Right cardiac atrium (tissue), 5 donors: ENCODE results near the gene NGLY1. TPM values are rescaled to one million over a fixed set of nuclear protein-coding genes. Genes with fewer than 3 reads are reported as not detected.

Source experiments
- ATAC-seq, 2 donors: fragments of 200-7000 bp; cut with Tn5 transposase; one replicate each; pipeline versions ENCODE4 v1.8.0 to v1.9.1; 2020; ENCODE audit warnings: moderate library complexity in 2 of 2, mild to moderate bottlenecking in 1 of 2
- DNase-seq, 3 donors: peaks; one replicate each; pipeline ENCODE4 v3.0.0-alpha.2; 2020
- H3K27ac ChIP-seq: one replicate; pipeline ENCODE4 v1.5.1; 2013; ENCODE audit warnings: mild to moderate bottlenecking, low read length, control low read depth, moderate library complexity
- H3K27me3 ChIP-seq: one replicate; pipeline ENCODE4 v1.6.1; 2013; ENCODE audit not compliant: control insufficient read depth, insufficient read depth
- H3K4me1 ChIP-seq: one replicate; pipeline ENCODE4 v1.6.1; 2013; ENCODE audit warnings: low read length; ENCODE audit not compliant: control insufficient read depth, insufficient read depth
- H3K4me3 ChIP-seq: one replicate; pipeline ENCODE4 v1.5.1; 2013; ENCODE audit warnings: low read length, control low read depth
- H3K9me3 ChIP-seq: one replicate; pipeline ENCODE4 v1.6.1; 2013; ENCODE audit warnings: low read length; ENCODE audit not compliant: control insufficient read depth
- WGBS: extraction: QIAGEN DNeasy Blood & Tissue Kit; methylation state at CpG from one replicate; pipeline ENCODE4 v1.1.7; 2013; 5-methylcytosine and 5-hydroxymethylcytosine counted together
- intact Hi-C, 4 donors: fragments of 100-400 bp; cut with DNase I; formaldehyde crosslinking; loops; one replicate each; pipeline versions ENCODE4 v1.11.0 to v1.14.0; 2022 to 2023
- polyA plus RNA-seq: library from polyadenylated mRNA; stranded (reverse); fragments of 200-250 nt; gene quantifications from one replicate; pipeline ENCODE4 v1.2.3, GENCODE V29; 2013
- total RNA-seq, 4 donors: library from RNA; stranded (reverse); fragmentation: NEBNext Ultra II Directional; extraction: Animal tissue kit (Norgen Biotek cat#: 25700); gene quantifications; one replicate each; pipeline ENCODE4 v1.2.1, GENCODE V29; 2021
- donor health status: healthy with polysubstance abuse.
- donor health status: DM: no; HTN: yes; CAD: no.
- donor health status: DM: no; HTN: no; CAD: no.
- donor health status: DM: no; HTN: yes; CAD: no; lungs with severe emphysema.
- donor health status: DM: yes; HTN: yes; CAD: no.

NGLY1 gene
- total and polyA plus RNA-seq, 5 donors = 21.0 to 36.3 (median 32.7) TPM

DNA sequence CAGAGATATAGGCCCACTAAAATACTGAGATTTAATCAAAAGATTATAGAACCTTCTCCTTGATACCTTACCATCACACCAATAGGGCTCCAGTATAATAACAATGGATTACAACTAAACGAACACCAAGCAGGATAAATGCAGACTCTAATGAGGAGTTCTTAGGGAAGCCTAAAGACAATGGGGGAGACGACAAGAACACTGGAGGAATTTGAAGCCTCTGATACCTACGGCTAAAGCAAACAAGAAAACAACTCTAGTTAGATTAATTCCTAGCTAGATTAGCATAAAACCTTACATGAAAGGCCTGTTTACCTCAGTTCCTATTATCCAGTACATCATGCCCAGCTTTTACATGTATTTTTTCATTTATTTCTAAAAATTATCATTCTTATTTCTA, 35.1 kb downstream of the NGLY1 start:
- no peak for DNase-seq
- no peaks in the 10 kb centered on the region for H3K9me3 ChIP-seq
- no peaks in the 10 kb centered on the region for H3K27me3 ChIP-seq
- intact Hi-C loops = no loop called here
- no peak overlapping the region for H3K27ac ChIP-seq
- H3K4me1 ChIP-seq = no peaks in the 10 kb centered on the region
- 84% methylated on average over 3 of the region's 3 CpGs for whole genome bisulfite sequencing
- H3K4me3 ChIP-seq = no peak overlapping the region
- no peak for ATAC-seq

DNA sequence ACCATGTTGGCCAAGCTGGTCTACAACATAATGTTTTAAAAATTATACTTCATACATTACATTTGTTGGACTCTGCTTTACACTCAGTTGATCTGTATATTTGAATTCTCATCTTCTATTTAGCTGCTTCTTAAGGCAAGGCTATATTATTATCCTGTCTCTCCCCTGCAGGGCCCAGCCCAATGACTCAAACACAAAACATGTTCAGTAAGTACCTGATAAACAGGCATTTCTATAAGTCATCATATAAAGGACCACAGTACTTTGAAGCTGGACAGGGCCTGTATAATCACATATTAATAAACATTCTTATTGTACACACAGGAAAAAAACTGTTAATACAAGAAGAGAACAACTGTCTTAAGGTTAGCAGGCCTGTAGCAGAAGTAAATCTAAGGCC, 36.2 kb downstream of the NGLY1 start:
- H3K9me3 ChIP-seq = no peaks in the 10 kb centered on the region
- H3K27ac ChIP-seq = no peak overlapping the region
- no peak overlapping the region for H3K4me3 ChIP-seq
- no peaks in the 10 kb centered on the region for H3K27me3 ChIP-seq
- no peak for ATAC-seq
- intact Hi-C loops = no loop called here
- DNase-seq = no peak
- no peaks in the 10 kb centered on the region for H3K4me1 ChIP-seq

DNA sequence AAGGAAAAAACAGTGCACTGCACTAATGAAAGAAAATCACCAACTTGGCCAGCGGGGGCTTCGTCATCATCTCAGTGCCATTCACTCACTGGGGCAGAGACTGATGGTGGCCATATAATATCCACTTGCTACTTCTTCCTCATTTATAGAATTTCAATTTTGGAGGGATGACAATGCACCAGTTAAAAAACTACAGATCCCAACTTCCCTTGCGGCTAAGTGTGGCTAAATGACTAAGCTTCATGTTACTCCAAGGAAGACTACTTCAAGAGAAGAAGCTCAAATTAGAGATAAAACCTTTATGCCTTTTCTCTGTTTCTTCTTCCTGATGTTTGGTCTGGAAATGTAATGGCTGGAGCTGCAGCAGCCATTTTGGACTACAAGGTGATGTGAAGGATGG, 38.8 kb downstream of the NGLY1 start:
- DNase-seq (no peak), ATAC-seq (no peak)
- Histone ChIP-seq H3K27me3 (no peaks in the 10 kb centered on the region), H3K4me3 (no peak overlapping the region), H3K27ac (no peak overlapping the region), H3K4me1 (no peaks in the 10 kb centered on the region), H3K9me3 (no peaks in the 10 kb centered on the region)
- 96% methylated on average over 3 of the region's 3 CpGs for WGBS
- intact Hi-C loops = no loop called here

DNA sequence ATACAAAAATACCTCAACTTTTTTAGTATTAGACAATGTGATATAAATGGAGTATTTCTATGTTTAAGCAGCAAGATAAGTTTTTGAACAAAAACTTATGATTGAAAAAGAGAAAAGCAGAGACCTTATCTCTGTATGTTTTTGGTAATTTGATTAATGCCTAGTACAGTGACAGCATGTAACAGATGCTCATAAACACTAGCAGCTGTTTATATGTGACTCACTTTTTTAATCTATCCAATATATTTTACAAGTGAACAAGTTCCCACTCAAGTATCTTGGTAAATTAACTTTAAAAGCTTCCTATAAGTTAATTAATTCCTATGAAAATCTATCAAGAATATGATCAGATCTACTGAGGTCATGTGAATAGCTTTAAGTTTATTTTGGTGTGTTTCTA, 55.1 kb downstream of the NGLY1 start:
- Histone ChIP-seq H3K27me3 (no peaks in the 10 kb centered on the region), H3K9me3 (no peaks in the 10 kb centered on the region), H3K4me1 (peaks cover 2% of the 10 kb centered on the region), H3K27ac (no peak overlapping the region), H3K4me3 (no peak overlapping the region)
- intact Hi-C loops = no loop called here
- DNase-seq = no peak
- no peak for ATAC-seq

DNA sequence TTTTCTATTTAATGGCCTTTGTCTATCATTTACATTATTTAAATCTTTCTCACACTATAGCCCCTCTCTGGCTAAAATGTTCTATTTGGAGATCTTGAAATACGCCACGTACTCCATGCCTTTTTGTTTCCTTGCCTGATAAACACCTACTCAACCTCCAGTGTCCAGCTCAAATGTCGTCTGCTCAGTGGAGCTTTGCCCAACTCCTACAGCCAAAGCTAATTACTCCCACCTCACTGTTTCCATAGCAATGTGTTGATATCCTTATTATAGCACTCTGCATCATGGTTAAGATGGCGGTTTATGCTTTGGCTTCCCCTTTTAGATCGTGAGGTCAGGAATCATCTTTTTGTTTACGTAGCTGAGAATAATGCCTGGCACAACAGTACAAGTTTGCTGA, 55.9 kb downstream of the NGLY1 start:
- DNase-seq (no peak), ATAC-seq (no peak)
- Histone ChIP-seq H3K27ac (no peak overlapping the region), H3K27me3 (no peaks in the 10 kb centered on the region), H3K9me3 (no peaks in the 10 kb centered on the region), H3K4me3 (no peak overlapping the region), H3K4me1 (peaks cover 2% of the 10 kb centered on the region)
- intact Hi-C loops = no loop called here
- WGBS = 84% methylated on average over 6 of the region's 6 CpGs

DNA sequence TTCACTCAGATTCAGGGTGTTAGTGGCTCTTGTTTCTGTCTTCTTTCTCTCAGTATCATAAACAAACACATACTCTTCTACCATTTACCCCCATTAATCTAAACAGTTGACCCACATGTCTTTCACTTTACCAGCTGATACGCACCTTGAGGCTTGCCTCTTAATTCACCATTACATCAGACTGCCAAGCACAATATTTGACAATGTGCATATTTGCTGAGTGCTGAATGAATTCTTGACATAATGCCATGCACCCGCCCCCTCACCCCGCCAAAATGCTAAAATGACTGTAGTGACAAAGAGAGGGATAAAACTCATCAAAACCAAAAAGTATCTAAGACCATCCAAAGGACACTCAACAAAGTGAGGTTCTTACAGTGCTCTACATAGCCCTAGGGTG, 57.4 kb downstream of the NGLY1 start:
- 88% methylated on average over 3 of the region's 3 CpGs for WGBS
- Histone ChIP-seq H3K4me3 (no peak overlapping the region), H3K9me3 (no peaks in the 10 kb centered on the region), H3K27me3 (no peaks in the 10 kb centered on the region), H3K27ac (no peak overlapping the region), H3K4me1 (peaks cover 2% of the 10 kb centered on the region)
- intact Hi-C loops = no loop called here
- no peak for ATAC-seq
- DNase-seq = no peak

DNA sequence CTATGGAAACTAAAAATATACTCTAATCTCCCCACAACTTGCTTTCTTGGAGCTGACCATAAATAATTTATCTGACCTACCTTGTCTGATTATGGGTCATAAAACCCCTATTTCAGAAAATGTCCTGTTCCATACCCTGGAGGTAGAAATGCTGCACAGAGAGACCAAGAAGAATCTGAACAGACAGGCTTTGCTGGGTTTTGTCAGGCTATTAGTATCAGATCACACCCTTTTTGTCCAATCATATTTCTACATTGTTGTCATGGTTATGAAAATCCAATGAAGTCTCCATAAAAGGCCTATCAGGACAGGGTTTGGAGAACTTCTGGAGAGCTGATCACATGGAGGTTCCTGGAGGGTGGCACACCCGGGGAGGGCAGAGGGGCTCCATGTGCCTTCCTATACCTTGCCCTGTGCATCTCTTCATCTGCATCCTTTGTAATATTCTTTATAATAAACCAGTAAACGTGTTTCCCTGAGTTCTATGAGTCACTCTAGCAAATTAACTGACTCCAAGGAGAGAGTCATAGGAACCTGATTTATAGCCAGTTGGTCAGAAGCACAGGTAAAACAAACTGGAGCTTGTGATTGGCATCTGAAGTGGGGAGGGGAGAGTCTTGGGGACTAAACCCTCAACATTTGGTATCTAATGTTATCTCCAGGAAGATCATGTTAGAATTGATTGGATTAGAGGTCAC, 58.1 kb downstream of the NGLY1 start:
- Histone ChIP-seq H3K4me1 (peaks cover 2% of the 10 kb centered on the region), H3K27ac (no peak overlapping the region), H3K27me3 (no peaks in the 10 kb centered on the region), H3K9me3 (no peaks in the 10 kb centered on the region), H3K4me3 (no peak overlapping the region)
- 96% methylated on average over 2 of the region's 2 CpGs for WGBS
- ATAC-seq (no peak), DNase-seq (no peak)
- intact Hi-C loops = no loop called here

DNA sequence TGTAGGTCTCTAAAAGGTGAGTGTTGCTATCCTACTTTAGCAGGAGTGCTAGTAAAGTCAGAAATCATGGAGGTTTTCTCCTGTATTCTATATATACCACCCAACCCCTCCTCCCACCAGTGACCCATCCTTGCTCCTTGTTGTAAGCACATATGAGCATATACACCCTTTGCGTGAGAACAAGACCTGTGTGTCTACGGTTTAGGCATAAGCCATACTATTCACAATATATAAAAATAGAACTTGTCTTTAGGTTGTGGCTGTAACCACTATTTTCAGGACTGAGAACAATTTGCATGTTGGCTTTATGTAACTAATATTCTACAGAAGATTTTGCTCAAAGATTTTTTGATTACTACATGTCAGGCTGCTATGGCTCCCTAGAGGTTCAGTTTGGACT, 59.4 kb downstream of the NGLY1 start:
- Histone ChIP-seq H3K27ac (no peak overlapping the region), H3K27me3 (no peaks in the 10 kb centered on the region), H3K9me3 (no peaks in the 10 kb centered on the region), H3K4me3 (no peak overlapping the region), H3K4me1 (peaks cover 2% of the 10 kb centered on the region)
- 98% methylated on average over 2 of the region's 2 CpGs for WGBS
- no peak for DNase-seq
- no peak for ATAC-seq
- intact Hi-C loops = no loop called here

DNA sequence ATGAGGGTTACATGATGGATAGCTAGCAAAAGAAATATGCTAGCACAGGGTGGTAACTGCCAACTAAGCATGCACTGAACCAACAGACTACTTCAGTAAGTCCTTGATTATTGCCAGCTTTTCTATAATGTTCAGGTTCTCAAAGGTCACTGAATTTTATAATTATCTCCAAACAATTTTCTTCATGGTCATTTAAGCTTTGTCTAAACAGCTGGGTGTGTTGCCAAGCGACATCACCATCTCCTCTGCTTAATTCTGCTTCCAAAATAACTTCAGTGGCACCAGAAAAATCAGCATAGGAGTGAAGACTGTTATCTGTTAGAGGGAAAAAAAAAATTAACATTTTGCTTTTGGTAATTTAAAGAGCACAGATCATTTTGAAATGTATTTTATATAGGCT, 63.9 kb downstream of the NGLY1 start:
- 92% methylated on average over 1 of the region's 1 CpG for WGBS

DNA sequence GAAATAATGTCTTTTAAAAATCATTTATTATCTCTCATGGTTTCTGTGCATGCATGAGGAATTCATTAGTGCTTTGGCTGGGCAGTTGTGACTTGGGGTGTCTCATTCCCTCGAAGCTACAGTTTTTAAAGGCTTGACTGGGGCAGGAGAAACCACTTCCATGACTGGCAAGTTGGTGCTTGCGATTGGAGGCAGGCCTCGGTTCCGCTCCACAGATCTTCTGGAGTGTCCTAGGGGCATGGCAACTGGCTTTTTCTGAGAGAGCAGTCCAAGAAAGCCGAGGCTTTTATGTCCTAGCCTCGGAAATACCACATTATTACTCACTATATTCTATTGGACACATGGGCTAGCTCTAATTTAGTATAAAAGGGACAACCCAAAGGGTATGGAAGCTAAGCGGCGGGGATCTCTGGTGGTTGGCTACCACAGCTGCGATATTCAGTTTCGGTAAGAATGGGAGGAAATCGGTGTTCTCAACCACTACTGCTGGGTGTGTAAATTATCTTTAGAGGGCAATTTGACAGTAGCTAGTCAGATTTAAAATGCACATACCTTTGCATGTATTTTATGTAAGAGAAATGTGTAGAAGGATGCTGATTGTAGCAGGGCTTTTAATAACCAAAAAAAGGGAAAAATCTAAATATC, 69.8 kb downstream of the NGLY1 start:
- Histone ChIP-seq H3K27ac (no peak overlapping the region), H3K4me3 (no peak overlapping the region), H3K9me3 (no peaks in the 10 kb centered on the region), H3K27me3 (no peaks in the 10 kb centered on the region), H3K4me1 (no peaks in the 10 kb centered on the region)
- ATAC-seq (no peak), DNase-seq (no peak)
- 91% methylated on average over 11 of the region's 11 CpGs for WGBS
- intact Hi-C loops = no loop called here

More for the DNA sequence above, 63.9 kb downstream of the NGLY1 start:
- H3K4me1 ChIP-seq = no peaks in the 10 kb centered on the region
- DNase-seq (no peak), ATAC-seq (no peak)
- H3K9me3 ChIP-seq = no peaks in the 10 kb centered on the region
- no peaks in the 10 kb centered on the region for H3K27me3 ChIP-seq
- no peak overlapping the region for H3K27ac ChIP-seq
- no peak overlapping the region for H3K4me3 ChIP-seq
- intact Hi-C loops = no loop called here

DNA sequence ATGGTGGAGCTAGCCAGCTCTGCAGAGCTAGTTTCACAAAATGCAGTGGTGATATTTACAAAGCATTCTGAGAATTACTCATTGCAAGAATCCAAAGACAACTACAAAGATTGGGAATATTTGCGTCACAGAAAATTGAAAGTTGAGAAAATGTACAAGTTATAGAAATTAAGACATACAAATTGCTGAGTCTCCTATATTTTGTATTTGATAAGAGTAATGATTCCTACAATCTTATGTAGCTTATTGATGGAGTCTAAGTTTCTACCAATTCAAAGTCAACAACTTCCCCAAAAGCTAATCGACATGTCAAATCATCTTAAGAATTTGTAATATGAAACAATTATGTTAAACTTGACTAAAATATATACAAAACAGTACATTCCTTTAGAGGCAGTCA, 72.2 kb downstream of the NGLY1 start:
- ATAC-seq = no peak
- Histone ChIP-seq H3K4me3 (no peak overlapping the region), H3K4me1 (no peaks in the 10 kb centered on the region), H3K27me3 (no peaks in the 10 kb centered on the region), H3K27ac (no peak overlapping the region), H3K9me3 (no peaks in the 10 kb centered on the region)
- no peak for DNase-seq
- intact Hi-C loops = no loop called here
- 95% methylated on average over 2 of the region's 2 CpGs for whole genome bisulfite sequencing

DNA sequence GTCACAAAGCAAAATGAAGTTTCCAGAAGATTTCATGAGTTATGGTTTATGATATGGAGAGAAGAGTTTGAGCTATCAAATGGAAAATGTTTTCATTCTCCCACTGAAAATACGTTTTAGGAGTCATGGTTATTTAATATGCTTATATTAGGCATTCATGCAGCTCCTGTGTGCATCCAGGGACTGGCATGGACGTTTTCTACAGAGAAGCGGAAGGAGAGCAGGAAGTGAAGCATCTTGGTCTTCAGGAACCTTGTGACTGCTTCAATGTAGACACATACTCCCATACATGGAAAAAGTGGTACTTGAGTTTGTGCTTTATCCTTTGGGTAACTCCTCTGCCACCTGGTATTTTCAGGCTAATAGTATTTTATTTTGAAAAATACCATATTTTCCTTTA, 75.2 kb downstream of the NGLY1 start:
- WGBS = 52% methylated on average over 3 of the region's 3 CpGs
- ATAC-seq (no peak), DNase-seq (no peak)
- Histone ChIP-seq H3K27ac (no peak overlapping the region), H3K4me3 (no peak overlapping the region), H3K9me3 (no peaks in the 10 kb centered on the region), H3K27me3 (no peaks in the 10 kb centered on the region), H3K4me1 (no peaks in the 10 kb centered on the region)
- intact Hi-C loops = no loop called here
